GM19324 (cell line): ENCODE data around the gene IGFN1.
"Not testable (repeated sequence)": the region's sequence is repeated elsewhere in the genome, so short reads cannot be mapped to it uniquely, and the experiment has no call there.

Experiments
- ATAC-seq: cut with Tn5 transposase; IDR thresholded peaks from one replicate; pipeline ENCODE4 v1.9.1; 2021; ENCODE audit warnings: mild to moderate bottlenecking, moderate library complexity; ENCODE audit not compliant: unreplicated experiment, low FRiP score

IGFN1 gene

GRCh38 chr1:201157949-201158348, 32.7 kb upstream of the IGFN1 start:
- no peak for ATAC-seq

- not testable (repeated sequence) for ATAC-seq
Observed at GRCh38 chr1:201163036-201163435, 27.6 kb upstream of the IGFN1 start.

GRCh38 chr1:201163707-201164106, 26.9 kb upstream of the IGFN1 start:
- no peak for ATAC-seq

GRCh38 chr1:201164645-201165044, 26.0 kb upstream of the IGFN1 start:
- no peak for ATAC-seq

DNA sequence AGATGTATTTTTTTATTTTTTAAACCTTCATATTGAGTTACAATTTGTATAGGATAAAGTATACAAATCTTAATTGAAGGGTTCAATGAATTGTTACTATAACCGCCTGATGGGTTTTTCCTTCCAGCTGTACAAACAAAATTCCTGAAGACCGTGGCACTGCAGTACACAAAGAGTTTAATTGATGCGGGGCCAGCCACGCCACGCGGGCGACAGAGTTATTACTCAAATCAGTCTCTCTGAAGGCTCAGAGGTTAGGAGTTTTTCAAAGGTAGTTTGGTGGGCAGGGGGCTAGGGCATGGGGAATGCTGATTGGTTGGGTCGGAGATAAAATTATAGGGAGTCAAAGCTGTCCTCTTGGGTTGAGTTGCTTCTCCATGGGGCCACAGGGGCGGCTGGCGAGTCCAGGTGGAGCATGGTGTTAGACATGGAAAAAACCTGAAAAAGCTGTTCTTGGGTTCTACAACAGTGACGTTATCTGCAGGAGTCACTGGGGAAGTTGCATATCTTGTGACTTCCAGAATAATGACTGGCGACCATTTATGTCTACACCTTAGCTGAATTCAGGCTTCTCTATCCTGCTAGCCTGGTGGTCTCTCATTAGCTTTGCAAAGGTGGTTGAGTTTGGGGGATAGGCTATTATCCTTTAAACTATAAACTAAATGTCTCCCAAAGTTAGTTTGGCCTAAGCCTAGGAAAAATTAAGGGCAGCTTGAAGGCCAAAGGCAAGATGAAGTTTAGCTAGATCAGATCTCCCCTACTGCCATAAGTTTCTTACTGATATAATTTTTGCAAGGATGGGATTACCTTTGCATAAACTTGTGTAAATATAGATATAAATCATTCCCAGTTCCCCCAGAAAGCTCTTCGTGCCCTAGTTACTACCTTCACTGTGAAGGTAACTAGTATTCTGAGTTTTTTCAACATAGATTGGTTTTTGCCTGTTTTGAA, 23.3 kb upstream of the IGFN1 start:
- no peak for ATAC-seq

DNA sequence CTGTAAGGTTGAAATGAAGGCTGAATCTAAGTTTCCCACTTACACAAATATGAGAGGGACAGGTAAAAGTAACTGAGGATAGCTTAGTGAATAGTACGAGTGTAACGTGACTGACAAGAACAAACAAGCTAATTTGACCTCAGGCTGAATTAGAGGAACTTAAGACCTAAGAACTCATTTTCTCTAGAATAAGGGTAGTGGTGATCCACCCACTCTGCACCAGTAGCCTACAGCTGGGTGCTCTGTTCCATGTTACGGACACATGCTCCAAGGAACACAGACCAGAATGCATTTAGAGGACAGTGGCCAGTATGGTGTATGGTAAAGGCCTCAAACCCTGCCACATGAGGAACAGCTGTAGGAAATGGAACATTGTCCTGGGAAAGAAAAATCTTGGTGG, 21.4 kb upstream of the IGFN1 start:
- no peak for ATAC-seq

GRCh38 chr1:201169971-201170532, 20.6 kb upstream of the IGFN1 start:
- ATAC-seq: no peak

DNA sequence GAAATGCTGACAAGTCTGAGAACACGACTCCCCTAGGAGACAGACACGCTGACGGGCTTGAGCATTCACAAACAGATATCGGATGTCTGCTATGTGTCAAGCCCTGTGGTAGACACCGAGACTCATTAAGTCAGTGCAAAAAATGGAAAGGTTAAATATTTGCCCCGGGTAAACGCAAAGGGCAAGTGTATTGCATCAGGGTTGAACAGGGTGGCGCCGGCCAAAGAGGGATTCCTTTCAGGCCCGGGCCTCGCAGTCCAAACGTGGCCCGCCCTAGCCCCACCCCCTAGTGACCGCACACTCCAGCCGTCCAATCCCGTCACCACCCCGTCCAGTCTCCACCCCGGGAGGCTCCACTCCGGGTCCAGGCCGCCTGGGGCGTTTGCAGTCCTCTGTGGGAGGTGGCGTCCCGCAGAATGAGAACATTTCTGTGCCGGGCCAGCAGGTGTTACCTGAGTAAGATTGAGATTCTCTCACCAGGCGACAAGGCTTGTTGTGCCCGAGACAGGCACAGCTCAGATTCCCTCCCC, 20.0 kb upstream of the IGFN1 start:
- peak; percentile 98 for ATAC-seq

- ATAC-seq: peak; percentile 38
Observed at GRCh38 chr1:201171063-201172036, 19.3 kb upstream of the IGFN1 start.

DNA sequence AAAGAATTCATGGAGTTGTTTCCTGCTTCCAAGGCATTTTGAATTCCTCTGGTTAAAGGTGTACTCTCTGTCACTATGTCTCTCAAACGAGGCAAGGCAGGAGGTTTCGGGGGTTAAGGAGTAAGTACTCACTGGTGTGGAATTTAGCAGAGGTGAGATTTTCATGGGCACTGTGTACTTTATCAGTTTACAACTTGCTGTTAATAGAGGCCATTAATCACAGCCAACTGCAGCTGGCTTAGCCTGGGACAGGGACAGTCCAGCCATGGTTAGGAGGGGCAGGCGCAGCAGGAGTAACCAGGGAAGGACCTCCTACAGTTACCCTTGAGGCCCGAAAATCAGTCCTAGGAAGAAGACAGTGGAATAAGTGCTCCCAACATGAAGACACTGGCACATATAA, 18.3 kb upstream of the IGFN1 start:
- ATAC-seq: no peak

- no peak for ATAC-seq
Observed at GRCh38 chr1:201172999-201173610, 17.5 kb upstream of the IGFN1 start.

DNA sequence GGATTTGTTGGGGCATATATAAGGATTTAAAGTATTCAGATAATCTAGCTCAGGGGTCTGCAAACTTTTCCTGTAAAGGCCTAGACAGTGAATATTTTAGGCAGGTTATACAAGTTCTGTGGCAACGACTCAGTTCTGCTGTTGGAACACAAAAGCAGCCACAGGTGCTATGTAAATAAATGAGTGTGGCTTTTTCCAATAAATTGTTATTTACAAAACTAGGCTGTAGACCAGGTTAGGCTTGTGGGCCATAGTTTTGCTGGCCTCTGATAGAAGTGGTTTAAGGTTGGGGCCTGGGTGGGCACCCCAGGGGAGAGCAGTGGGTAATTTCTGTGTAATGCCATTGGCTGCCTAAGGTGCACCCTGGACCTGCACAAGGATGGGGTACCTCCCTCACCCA, 16.9 kb upstream of the IGFN1 start:
- no peak for ATAC-seq

- ATAC-seq: no peak
Observed at GRCh38 chr1:201175820-201176500, 14.7 kb upstream of the IGFN1 start.

- no peak for ATAC-seq
Observed at GRCh38 chr1:201176940-201177339, 13.7 kb upstream of the IGFN1 start.

DNA sequence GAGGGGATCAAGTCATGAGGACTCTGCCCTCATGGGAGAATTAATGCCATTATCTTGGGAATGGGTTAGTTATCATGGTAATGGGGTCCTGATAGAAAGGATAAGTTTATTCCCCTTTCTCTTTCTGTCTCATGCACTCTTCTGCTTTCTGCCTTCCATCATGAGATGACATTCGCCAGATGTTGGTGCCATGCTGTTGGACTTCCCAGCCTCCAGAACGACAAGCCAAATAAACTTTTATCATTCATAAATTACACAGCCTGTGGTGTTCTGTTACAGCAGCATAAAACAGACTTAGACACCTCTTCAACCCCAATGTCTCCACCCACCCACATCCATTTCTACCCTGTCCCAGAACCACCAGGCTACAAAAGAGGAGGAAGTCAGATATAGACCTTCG, 11.9 kb upstream of the IGFN1 start:
- no peak for ATAC-seq

- no peak for ATAC-seq
Observed at GRCh38 chr1:201180141-201180540, 10.5 kb upstream of the IGFN1 start.

- no peak for ATAC-seq
Observed at GRCh38 chr1:201180901-201181300, 9.7 kb upstream of the IGFN1 start.

DNA sequence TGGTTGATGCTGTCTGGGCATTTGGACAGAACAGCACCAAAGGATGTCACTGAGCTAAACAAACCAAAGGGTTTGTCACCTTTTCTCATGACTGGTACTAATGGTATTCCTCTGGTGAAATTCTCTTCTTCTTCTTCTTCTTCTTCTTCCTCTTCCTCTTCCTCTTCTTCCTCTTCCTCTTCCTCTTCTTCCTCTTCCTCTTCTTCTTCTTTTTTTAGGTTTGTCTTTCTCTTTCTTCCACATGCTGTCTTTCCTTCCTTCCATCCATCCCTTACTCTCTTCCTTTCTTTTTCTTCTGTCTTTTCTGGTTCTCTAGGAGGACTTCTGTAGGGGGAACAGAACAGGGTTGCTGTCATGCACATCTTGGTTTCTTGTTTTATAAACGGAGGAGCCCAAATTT, 9.3 kb upstream of the IGFN1 start:
- no peak for ATAC-seq

- ATAC-seq: no peak
Observed at GRCh38 chr1:201181726-201182125, 8.9 kb upstream of the IGFN1 start.

GRCh38 chr1:201183209-201183608, 7.4 kb upstream of the IGFN1 start:
- no peak for ATAC-seq
